Right lobe of liver (tissue), 6 donors: Measurements from ENCODE around the gene MEGF8. TPM values are rescaled to one million over a fixed set of nuclear protein-coding genes. Genes with fewer than 3 reads are reported as not detected.
A peak's percentile ranks its signal among the peaks of the same experiment; 100 is the strongest.

Experiments
- ATAC-seq, 4 donors: fragments of 200-7000 bp; cut with Tn5 transposase; one replicate each; pipeline ENCODE4 v1.9.1; 2020; ENCODE audit warnings: mild to moderate bottlenecking in 4 of 4, moderate library complexity in 4 of 4
- DNase-seq, 3 donors: peaks; one replicate each; pipeline ENCODE4 v3.0.0-alpha.2; 2020
- H3K27ac ChIP-seq, 3 donors: fragments of 200-600 bp; one replicate each; pipeline ENCODE4 v1.8.0; 2022
- H3K27me3 ChIP-seq, 2 donors: fragments of 200-600 bp; one replicate each; pipeline ENCODE4 v1.8.0; 2022
- H3K36me3 ChIP-seq, 4 donors: fragments of 200-600 bp; sonication (generic) in 1 of 4; one replicate each; pipeline versions ENCODE4 v1.5.1 to v1.8.0; 2017 to 2022; ENCODE audit warnings: control low read depth in 1 of 4
- H3K4me1 ChIP-seq, 4 donors: fragments of 200-600 bp; sonication (generic) in 1 of 4; one replicate each; pipeline versions ENCODE4 v1.5.1 to v1.8.0; 2017 to 2022; ENCODE audit warnings: control low read depth in 1 of 4
- H3K4me3 ChIP-seq, 3 donors: fragments of 200-600 bp; one replicate each; pipeline ENCODE4 v1.8.0; 2022
- H3K9me3 ChIP-seq, 4 donors: fragments of 200-600 bp; sonication (generic) in 1 of 4; one replicate each; pipeline versions ENCODE4 v1.5.1 to v1.8.0; 2017 to 2022; ENCODE audit warnings: control low read depth in 1 of 4
- CTCF ChIP-seq, 4 donors: fragments of 200-600 bp in 3 of 4; fragments of 450-650 bp in 1 of 4; IDR thresholded peaks; one replicate each; pipeline versions ENCODE4 v1.5.1 to v1.8.0; 2016 to 2022; ENCODE audit warnings: antibody characterized with exemption in 4 of 4, mild to moderate bottlenecking in 2 of 4
- POLR2A ChIP-seq: fragments of 450-650 bp; IDR thresholded peaks from one replicate; pipeline ENCODE4 v1.6.1; 2017; ENCODE audit warnings: antibody characterized with exemption, mild to moderate bottlenecking
- WGBS: methylation state at CpG from one replicate; pipeline ENCODE4 v1.1.6; 2018; ENCODE audit warnings: low coverage, low lambda C conversion rate; ENCODE audit not compliant: insufficient coverage; ENCODE audit errors: missing lambda C conversion rate; 5-methylcytosine and 5-hydroxymethylcytosine counted together
- intact Hi-C, 2 donors: fragments of 100-400 bp; cut with DNase I; formaldehyde crosslinking; loops; one replicate each; pipeline versions ENCODE4 v1.11.2 to v1.14.1; 2022
- total RNA-seq, 6 experiments: library from RNA; depleted of rRNA in 2 of 6; stranded (reverse); fragments of >200 nt in 2 of 6; fragmentation: NEBNext Ultra II Directional in 3 of 6; extraction: Animal tissue kit (Norgen Biotek cat#: 25700) in 3 of 6; gene quantifications; one replicate each; pipeline versions ENCODE4 v1.1.0 to v1.2.4, GENCODE V29; 2016 to 2023
- donor health status: DM: no; HTN: yes; CAD: no.
- donor health status: DM: no; HTN: no; CAD: no.
- donor health status: DM: no; HTN: no; CAD: no.
- donor health status: DM: no; HTN: yes; CAD: no.
- donor health status: DM: no; HTN: yes; CAD: no.

Gene MEGF8
- total RNA-seq, 6 experiments from 2014 or later, result 5.5 to 11.0 (median 8.7) TPM

- H3K9me3 ChIP-seq, result no peaks in the 10 kb centered on the region
- ATAC-seq (peak in 2 of 4 donors; percentile 3 to 7), DNase-seq (peak; percentile 32 to 56 (median 47))
- intact Hi-C loops, result loop anchor here in 1 of 2 donors (10.0 kb wide), 1 partner anchor 46 kb away; the partner anchor contains the start of gene GSK3A
- no peak overlapping the region for H3K27ac ChIP-seq
- H3K27me3 ChIP-seq, result no peaks in the 10 kb centered on the region
- no peak for TF ChIP-seq POLR2A
- peak; percentile 19 to 24 (median 21) for TF ChIP-seq CTCF (IDR thresholded peaks at IDR 0.05)
- H3K36me3 ChIP-seq, result peaks cover 0 to 67% (median 36%) of the 10 kb centered on the region in 4 donors
- no peak overlapping the region for H3K4me3 ChIP-seq
- H3K4me1 ChIP-seq, result peaks cover 0 to 6% (median under 1%) of the 10 kb centered on the region in 4 donors
- no CpG with 5 or more reads among the region's 31 CpGs for WGBS
Observed at GRCh38 chr19:42290523-42291434, 34.7 kb upstream of the MEGF8 start.

- ATAC-seq (no peak), DNase-seq (peak in 1 of 3 donors; percentile 39)
- intact Hi-C loops, result loop anchor here in 1 of 2 donors (10.0 kb wide), 1 partner anchor 47 kb away; the partner anchor contains the start of gene GSK3A
- Histone ChIP-seq H3K27ac (no peak overlapping the region), H3K4me1 (no peaks in the 10 kb centered on the region), H3K9me3 (no peaks in the 10 kb centered on the region), H3K27me3 (no peaks in the 10 kb centered on the region), H3K4me3 (no peak overlapping the region), H3K36me3 (peaks cover 0 to 67% (median 36%) of the 10 kb centered on the region in 4 donors)
- 64% methylated on average over 6 of the region's 9 CpGs for WGBS
- TF ChIP-seq POLR2A (no peak), CTCF (IDR thresholded peaks at IDR 0.05) (no peak)
Observed at GRCh38 chr19:42291435-42291810, 34.0 kb upstream of the MEGF8 start.

GRCh38 chr19:42292042-42292960, 33.1 kb upstream of the MEGF8 start:
- H3K27me3 ChIP-seq, result no peaks in the 10 kb centered on the region
- WGBS, result 100% methylated on average over 4 of the region's 27 CpGs
- intact Hi-C loops, result loop anchor here in 1 of 2 donors (10.0 kb wide), 1 partner anchor 48 kb away; the partner anchor contains the start of gene GSK3A
- H3K36me3 ChIP-seq, result peaks cover 0 to 62% (median 35%) of the 10 kb centered on the region in 4 donors
- H3K27ac ChIP-seq, result no peak overlapping the region
- H3K4me1 ChIP-seq, result no peaks in the 10 kb centered on the region
- ATAC-seq, result no peak
- no peak for TF ChIP-seq POLR2A
- no peak for TF ChIP-seq CTCF (IDR thresholded peaks at IDR 0.05)
- no peaks in the 10 kb centered on the region for H3K9me3 ChIP-seq
- peak in 1 of 3 donors; percentile 47 for DNase-seq
- no peak overlapping the region for H3K4me3 ChIP-seq

GRCh38 chr19:42292963-42293362, 32.5 kb upstream of the MEGF8 start:
- 87% methylated on average over 3 of the region's 14 CpGs for WGBS
- H3K9me3 ChIP-seq, result no peaks in the 10 kb centered on the region
- intact Hi-C loops, result loop anchor here in 1 of 2 donors (10.0 kb wide), 1 partner anchor 48 kb away; the partner anchor contains the start of gene GSK3A
- H3K4me1 ChIP-seq, result peaks cover 0 to under 1% (median 0%) of the 10 kb centered on the region in 4 donors
- no peak overlapping the region for H3K4me3 ChIP-seq
- TF ChIP-seq CTCF (IDR thresholded peaks at IDR 0.05) (no peak), POLR2A (no peak)
- H3K27me3 ChIP-seq, result no peaks in the 10 kb centered on the region
- DNase-seq, result peak in 1 of 3 donors; percentile 48
- no peak overlapping the region for H3K27ac ChIP-seq
- ATAC-seq, result no peak
- H3K36me3 ChIP-seq, result peaks cover 0 to 55% (median 31%) of the 10 kb centered on the region in 4 donors
